IMR-90 (cell line): ENCODE results near the gene IL18. TPM values are rescaled to one million over a fixed set of nuclear protein-coding genes. Genes with fewer than 3 reads are reported as not detected.

Experiments
- ATAC-seq: fragments of 200-7000 bp; cut with Tn5 transposase; 2 replicates; pipeline ENCODE4 v1.9.1; 2020; ENCODE audit warnings: low read depth, mild to moderate bottlenecking, moderate library complexity
- BruUV-seq: library from RNA; stranded (reverse); fragments of 400-500 nt; replicated peaks from 2 replicates; lab custom pipeline; 2021; lab: Mats Ljungman, UMichigan
- CTCF ChIA-PET: fragments of 300-600 bp; formaldehyde crosslinking; extraction: SDS; loops from one replicate; lab custom pipeline; 2021; ENCODE audit warnings: antibody characterized with exemption; lab: Yijun Ruan, JAX
- POLR2A ChIA-PET: fragments of 300-600 bp; sonication (Branson Sonifier 250); formaldehyde crosslinking; loops from one replicate; lab custom pipeline; 2022; ENCODE audit warnings: antibody characterized with exemption; ENCODE audit not compliant: unreplicated experiment; lab: Charles Lee
- DNase-seq: peaks from one replicate; pipeline ENCODE4 v3.0.0; 2013
- H2AFZ ChIP-seq: replicated peaks from 2 replicates; pipeline ENCODE3; 2013; ENCODE audit warnings: low read length, mild to moderate bottlenecking; ENCODE audit not compliant: poor library complexity
- H2AK5ac ChIP-seq: 2 replicates; pipeline ENCODE4 v1.6.1; 2013; ENCODE audit warnings: low read depth, low read length, inconsistent platforms
- H2AK9ac ChIP-seq: replicated peaks from 2 replicates; pipeline ENCODE3; 2013; ENCODE audit warnings: mild to moderate bottlenecking, low read depth, low read length, moderate library complexity; ENCODE audit not compliant: poor library complexity
- H2BK120ac ChIP-seq: 2 replicates; pipeline ENCODE4 v1.6.1; 2013; ENCODE audit warnings: low read depth, low read length, inconsistent platforms
- H2BK15ac ChIP-seq: 3 replicates; pipeline ENCODE4 v1.6.1; 2013; ENCODE audit warnings: low read depth, low read length, inconsistent platforms
- H2BK20ac ChIP-seq: 2 replicates; pipeline ENCODE4 v1.6.1; 2013; ENCODE audit warnings: low read depth, mild to moderate bottlenecking, inconsistent platforms, low read length, moderate library complexity
- H2BK5ac ChIP-seq: 2 replicates; pipeline ENCODE4 v1.6.1; 2013; ENCODE audit warnings: mild to moderate bottlenecking, low read depth, low read length, inconsistent platforms; ENCODE audit not compliant: poor library complexity, severe bottlenecking
- H3K14ac ChIP-seq: replicated peaks from 2 replicates; pipeline ENCODE4 v1.6.1; 2013; ENCODE audit warnings: low read depth, low read length, inconsistent platforms
- H3K18ac ChIP-seq: 2 replicates; pipeline ENCODE4 v1.6.1; 2013; ENCODE audit warnings: low read depth, low read length, control low read depth
- H3K23ac ChIP-seq: 2 replicates; pipeline ENCODE4 v1.6.1; 2013; ENCODE audit warnings: low read depth, low read length, inconsistent platforms
- H3K27ac ChIP-seq: 2 replicates; pipeline ENCODE4 v1.5.1; 2013; ENCODE audit warnings: mild to moderate bottlenecking, control low read depth, low read length; ENCODE audit not compliant: insufficient read depth
- H3K27me3 ChIP-seq: 2 replicates; pipeline ENCODE4 v1.6.1; 2013; ENCODE audit warnings: low read length; ENCODE audit not compliant: control insufficient read depth, insufficient read depth
- H3K36me3 ChIP-seq: 2 replicates; pipeline ENCODE4 v1.6.1; 2013; ENCODE audit warnings: low read length, mixed read lengths; ENCODE audit not compliant: control insufficient read depth, insufficient read depth
- H3K4ac ChIP-seq: 2 replicates; pipeline ENCODE4 v1.6.1; 2013; ENCODE audit warnings: low read depth, low read length, inconsistent platforms
- H3K4me1 ChIP-seq: 2 replicates; pipeline ENCODE4 v1.6.1; 2013; ENCODE audit warnings: low read length, mixed read lengths; ENCODE audit not compliant: control insufficient read depth, insufficient read depth
- H3K4me2 ChIP-seq: 2 replicates; pipeline ENCODE4 v1.6.1; 2013; ENCODE audit warnings: low read depth, mild to moderate bottlenecking, control low read depth, low read length, moderate library complexity
- H3K4me3 ChIP-seq: 2 replicates; pipeline ENCODE4 v1.5.1; 2013; ENCODE audit warnings: low read depth, mild to moderate bottlenecking, control low read depth, low read length, moderate library complexity; ENCODE audit not compliant: insufficient read depth
- H3K56ac ChIP-seq: 2 replicates; pipeline ENCODE4 v1.6.1; 2013; ENCODE audit warnings: low read length, inconsistent platforms; ENCODE audit not compliant: insufficient read depth; ENCODE audit errors: extremely low read depth
- H3K79me1 ChIP-seq, 2 experiments: 2 replicates each; pipeline ENCODE4 v1.6.1; 2013; ENCODE audit warnings: low read length in 2 of 2, inconsistent platforms in 1 of 2, low read depth in 1 of 2
- H3K9ac ChIP-seq: 2 replicates; pipeline ENCODE4 v1.6.1; 2013; ENCODE audit warnings: low read depth, low read length, control low read depth
- H3K9me1 ChIP-seq: 2 replicates; pipeline ENCODE4 v1.6.1; 2013; ENCODE audit warnings: low read length, inconsistent platforms; ENCODE audit not compliant: insufficient read depth
- H3K9me3 ChIP-seq: 2 replicates; pipeline ENCODE4 v1.6.1; 2013; ENCODE audit warnings: low read length; ENCODE audit not compliant: control insufficient read depth, insufficient read depth
- H4K20me1 ChIP-seq: 2 replicates; pipeline ENCODE4 v1.6.1; 2013; ENCODE audit warnings: low read length, inconsistent platforms; ENCODE audit not compliant: insufficient read depth
- H4K5ac ChIP-seq: 2 replicates; pipeline ENCODE4 v1.6.1; 2013; ENCODE audit warnings: mild to moderate bottlenecking, low read depth, low read length, control low read depth
- H4K8ac ChIP-seq, 2 experiments: 2 replicates each; pipeline ENCODE4 v1.6.1; 2013; ENCODE audit warnings: low read depth in 2 of 2, low read length in 2 of 2, control low read depth in 1 of 2, inconsistent platforms in 1 of 2
- H4K91ac ChIP-seq: 2 replicates; pipeline ENCODE4 v1.6.1; 2013; ENCODE audit warnings: low read depth, low read length, inconsistent platforms; ENCODE audit not compliant: insufficient read depth
- BHLHE40 ChIP-seq: fragments of 150-350 bp; IDR thresholded peaks from 2 replicates; pipeline ENCODE4 v1.6.1; 2016; ENCODE audit warnings: mild to moderate bottlenecking, low read depth, low read length
- CEBPB ChIP-seq: IDR thresholded peaks from 2 replicates; pipeline ENCODE4 v1.6.1; 2012; ENCODE audit warnings: low read depth, low read length, improper control_type of control experiment
- CHD1 ChIP-seq: IDR thresholded peaks from 2 replicates; pipeline ENCODE4 v1.6.1; 2012; ENCODE audit warnings: low read depth, low read length, improper control_type of control experiment
- CTCF ChIP-seq: conservative IDR thresholded peaks from 2 replicates; pipeline ENCODE4 v1.5.1; 2012; ENCODE audit warnings: mild to moderate bottlenecking, low read depth, low read length, improper control_type of control experiment
- ELK1 ChIP-seq: fragments of 150-350 bp; IDR thresholded peaks from 2 replicates; pipeline ENCODE4 v1.6.1; 2016; ENCODE audit warnings: low read depth, mild to moderate bottlenecking, low read length, moderate library complexity, borderline replicate concordance
- FOS ChIP-seq: fragments of 150-350 bp; IDR thresholded peaks from 2 replicates; pipeline ENCODE4 v1.6.1; 2016; ENCODE audit warnings: low read depth, low read length
- MAFK ChIP-seq: IDR thresholded peaks from 2 replicates; pipeline ENCODE4 v1.6.1; 2012; ENCODE audit warnings: low read depth, low read length, improper control_type of control experiment
- MAZ ChIP-seq: IDR thresholded peaks from 2 replicates; pipeline ENCODE4 v1.6.1; 2012; ENCODE audit warnings: low read depth, mild to moderate bottlenecking, low read length, improper control_type of control experiment, moderate library complexity, borderline replicate concordance
- MXI1 ChIP-seq: IDR thresholded peaks from 2 replicates; pipeline ENCODE4 v1.6.1; 2012; ENCODE audit warnings: low read depth, mild to moderate bottlenecking, low read length, moderate library complexity, borderline replicate concordance
- POLR2A ChIP-seq: IDR thresholded peaks from 2 replicates; pipeline ENCODE4 v1.6.1; 2012; ENCODE audit warnings: mild to moderate bottlenecking, low read depth, low read length
- RAD21 ChIP-seq: IDR thresholded peaks from 2 replicates; pipeline ENCODE4 v1.6.1; 2012; ENCODE audit warnings: low read length, improper control_type of control experiment
- RCOR1 ChIP-seq: IDR thresholded peaks from 2 replicates; pipeline ENCODE4 v1.6.1; 2012; ENCODE audit warnings: mild to moderate bottlenecking, low read length, improper control_type of control experiment; ENCODE audit not compliant: insufficient replicate concordance
- RFX5 ChIP-seq: IDR thresholded peaks from 2 replicates; pipeline ENCODE4 v1.8.0; 2012; ENCODE audit warnings: low read depth, mild to moderate bottlenecking, low read length, moderate library complexity
- SMC3 ChIP-seq: fragments of 150-350 bp; IDR thresholded peaks from 2 replicates; pipeline ENCODE4 v1.6.1; 2016; ENCODE audit warnings: low read depth, mild to moderate bottlenecking, antibody characterized with exemption, low read length, moderate library complexity
- USF2 ChIP-seq: fragments of 150-350 bp; IDR thresholded peaks from 2 replicates; pipeline ENCODE4 v1.6.1; 2017; ENCODE audit warnings: mild to moderate bottlenecking, antibody characterized with exemption, low read length, low read depth
- WGBS, 2 experiments: methylation state at CpG; one replicate each; pipeline versions ENCODE4 v1.1.5 to v1.1.7; 2013; ENCODE audit warnings: missing lambda C conversion rate in 2 of 2; ENCODE audit not compliant: insufficient read length in 1 of 2; ENCODE audit errors: extremely low coverage in 2 of 2; 5-methylcytosine and 5-hydroxymethylcytosine counted together
- dilution Hi-C: fragments of 300-500 bp; cut with HindIII; formaldehyde crosslinking; loops from one replicate; pipeline ENCODE4 v1.14.3; 2018; ENCODE audit warnings: low sequenced_read_pairs; ENCODE audit not compliant: unreplicated experiment
- in situ Hi-C: fragments of 300-500 bp; cut with MboI; formaldehyde crosslinking; loops from 3 replicates; pipeline ENCODE4 v1.14.3; 2019; ENCODE audit warnings: low sequenced_read_pairs, inconsistent platforms, mixed read lengths
- intact Hi-C: fragments of 100-400 bp; cut with micrococcal nuclease; formaldehyde crosslinking; loops from 2 replicates; pipeline ENCODE4 v1.10.0; 2022
- polyA plus RNA-seq, 3 experiments: library from polyadenylated mRNA; depleted of rRNA; stranded (reverse); fragments of >200 nt; gene quantifications; 2 replicates each; pipeline ENCODE4 v1.2.3, GENCODE V29; 2012; ENCODE audit warnings: low replicate concordance in 1 of 3
- total RNA-seq: library from RNA; depleted of rRNA; stranded (reverse); fragments of >200 nt; gene quantifications from 2 replicates; pipeline ENCODE4 v1.2.3, GENCODE V29; 2012

IL18 gene
- total and polyA plus RNA-seq, 2 of the 4 experiments (the other 2 are of a cell fraction): 0.54 to 0.96 TPM

- Histone ChIP-seq H4K91ac (no peak overlapping the region), H3K14ac (no peak overlapping the region), H3K9ac (no peak overlapping the region), H3K27ac (no peak overlapping the region), H2AFZ (no peak overlapping the region), H3K23ac (no peak overlapping the region), H3K36me3 (no peaks in the 10 kb centered on the region), H2AK9ac (no peak overlapping the region), H2BK15ac (no peak overlapping the region), H3K4me1 (peaks cover 2% of the 10 kb centered on the region; the same call in 1 of the 2 replicates), H3K4me3 (no peak overlapping the region), H3K79me1 (no peaks in the 10 kb centered on the region), H4K8ac (no peak overlapping the region), H3K9me1 (no peaks in the 10 kb centered on the region), H3K18ac (no peak overlapping the region), H3K56ac (no peak overlapping the region), H3K27me3 (no peaks in the 10 kb centered on the region), H2BK120ac (no peak overlapping the region), H2BK5ac (no peak overlapping the region), H2BK20ac (no peak overlapping the region), H3K4ac (no peak overlapping the region), H4K5ac (no peak overlapping the region), H2AK5ac (no peak overlapping the region), H3K4me2 (no peak overlapping the region), H3K9me3 (no peaks in the 10 kb centered on the region), H4K20me1 (no peaks in the 10 kb centered on the region)
- ATAC-seq (no peak), DNase-seq (no peak)
- in situ Hi-C loops: loop anchor here (25.0 kb wide), 1 partner anchor 1181 kb away; no protein-coding TSS in a partner anchor
- dilution Hi-C loops: no loop called here
- WGBS, 2 experiments: 100% methylated on average over 2 of the region's 8 CpGs; no CpG with 5 or more reads in 1 of the 2 experiments
- ChIA-PET POLR2A (no interaction called here), CTCF (no interaction called here)
- TF ChIP-seq RAD21 (no peak), MAZ (no peak), POLR2A (no peak), MXI1 (no peak), SMC3 (no peak), CEBPB (no peak), USF2 (no peak), MAFK (no peak), BHLHE40 (no peak), RFX5 (no peak), RCOR1 (no peak), CTCF (no peak), FOS (no peak), ELK1 (no peak), CHD1 (no peak)
- intact Hi-C loops: no loop called here
- BruUV-seq: no TSS peak
Measured at GRCh38 chr11:112106070-112106469, 57.8 kb downstream of the IL18 start.
